ENCODE measurements around the gene EGFL7.

EGFL7 gene

DNA sequence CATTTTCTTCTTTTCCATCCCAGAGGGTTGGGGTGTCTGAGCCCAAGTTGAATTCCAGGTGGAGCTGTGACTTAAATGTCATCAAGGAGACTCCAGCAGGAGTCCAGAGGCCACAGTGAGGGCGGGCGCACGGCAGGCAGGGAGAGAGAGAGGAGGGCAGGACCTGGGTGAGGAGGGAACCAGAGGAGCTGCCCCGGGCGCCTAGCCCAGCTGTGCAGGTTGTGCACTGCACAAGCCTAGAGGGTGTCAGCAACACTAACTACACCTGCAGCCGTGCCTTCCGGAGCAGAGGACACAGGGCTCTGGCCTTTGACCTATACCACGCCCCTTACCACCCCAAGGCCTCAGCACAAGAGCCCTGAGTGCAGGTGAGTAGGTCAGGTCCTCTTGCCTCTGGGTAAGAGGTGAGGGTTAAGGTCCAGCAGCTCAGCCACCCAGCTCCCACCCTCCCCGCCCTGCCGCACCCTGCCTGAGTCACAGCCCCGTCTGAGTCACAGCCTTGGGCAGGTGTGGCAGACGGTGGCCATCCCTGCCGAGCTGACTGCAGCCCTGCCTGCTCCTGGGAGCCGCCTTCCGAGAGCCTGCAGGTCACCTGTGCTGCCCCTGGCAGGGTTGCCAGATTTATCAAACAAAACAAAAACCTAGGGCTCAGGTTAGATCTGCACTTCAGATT lies 30.9 kb downstream of the EGFL7 start:
- H3K36me3 Mint-ChIP-seq (ENCODE audit: low read depth): no peaks in the 10 kb centered on the region
- TF ChIP-seq, protein P1, sequence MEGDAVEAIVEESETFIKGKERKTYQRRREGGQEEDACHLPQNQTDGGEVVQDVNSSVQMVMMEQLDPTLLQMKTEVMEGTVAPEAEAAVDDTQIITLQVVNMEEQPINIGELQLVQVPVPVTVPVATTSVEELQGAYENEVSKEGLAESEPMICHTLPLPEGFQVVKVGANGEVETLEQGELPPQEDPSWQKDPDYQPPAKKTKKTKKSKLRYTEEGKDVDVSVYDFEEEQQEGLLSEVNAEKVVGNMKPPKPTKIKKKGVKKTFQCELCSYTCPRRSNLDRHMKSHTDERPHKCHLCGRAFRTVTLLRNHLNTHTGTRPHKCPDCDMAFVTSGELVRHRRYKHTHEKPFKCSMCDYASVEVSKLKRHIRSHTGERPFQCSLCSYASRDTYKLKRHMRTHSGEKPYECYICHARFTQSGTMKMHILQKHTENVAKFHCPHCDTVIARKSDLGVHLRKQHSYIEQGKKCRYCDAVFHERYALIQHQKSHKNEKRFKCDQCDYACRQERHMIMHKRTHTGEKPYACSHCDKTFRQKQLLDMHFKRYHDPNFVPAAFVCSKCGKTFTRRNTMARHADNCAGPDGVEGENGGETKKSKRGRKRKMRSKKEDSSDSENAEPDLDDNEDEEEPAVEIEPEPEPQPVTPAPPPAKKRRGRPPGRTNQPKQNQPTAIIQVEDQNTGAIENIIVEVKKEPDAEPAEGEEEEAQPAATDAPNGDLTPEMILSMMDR (IDR thresholded peaks at IDR 0.05; ENCODE audit: unreplicated experiment in 3 of 3): no peak
- peaks cover 18% of the 10 kb centered on the region for H3K27me3 Mint-ChIP-seq (ENCODE audit: low read depth)

DNA sequence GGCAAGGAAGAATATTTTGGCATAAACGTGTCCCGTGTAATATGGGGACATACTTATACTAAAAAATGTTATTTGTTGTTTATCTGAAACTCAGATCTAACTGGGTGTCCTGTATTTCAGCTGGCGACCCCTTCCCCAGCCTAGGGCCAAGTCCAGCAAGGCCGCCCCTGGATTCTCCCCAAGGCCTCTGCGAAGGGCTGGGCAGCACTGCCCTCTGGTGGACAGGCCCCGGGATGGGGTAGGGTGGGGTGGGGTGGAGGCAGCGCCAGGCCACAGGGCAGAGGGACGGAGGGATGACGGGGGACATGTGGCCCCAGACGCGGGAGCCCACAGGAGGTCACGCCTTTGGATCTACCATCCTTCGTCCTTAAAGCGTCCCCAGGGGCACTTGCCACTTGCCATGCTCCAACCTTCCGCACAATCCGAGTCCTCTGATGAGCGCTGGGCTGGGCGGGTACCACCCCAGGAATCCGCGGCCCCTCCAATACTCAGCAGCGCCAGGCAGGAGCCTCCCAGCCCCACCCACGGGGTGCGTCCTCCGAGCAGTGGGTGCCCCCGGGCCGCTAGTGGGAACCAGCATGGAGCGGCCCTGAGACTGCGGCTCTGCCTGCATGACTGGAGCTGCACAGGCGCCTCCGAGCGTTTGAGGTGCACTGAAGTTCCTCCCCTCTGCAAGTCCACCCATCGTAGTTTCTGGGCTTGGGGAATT lies 31.6 kb downstream of the EGFL7 start:
- Mint-ChIP-seq H3K27me3 (ENCODE audit: low read depth) (peaks cover 25% of the 10 kb centered on the region), H3K4me1 (peaks cover 12% of the 10 kb centered on the region)

More for the DNA sequence above, 30.9 kb downstream of the EGFL7 start:
- Mint-ChIP-seq H3K9me3 (no peaks in the 10 kb centered on the region), H3K27ac (peak overlapping the region in 2 of 3 experiments; percentile 19 to 72), H3K4me3 (no peak overlapping the region), H3K4me1 (peaks cover 12% of the 10 kb centered on the region)

DNA sequence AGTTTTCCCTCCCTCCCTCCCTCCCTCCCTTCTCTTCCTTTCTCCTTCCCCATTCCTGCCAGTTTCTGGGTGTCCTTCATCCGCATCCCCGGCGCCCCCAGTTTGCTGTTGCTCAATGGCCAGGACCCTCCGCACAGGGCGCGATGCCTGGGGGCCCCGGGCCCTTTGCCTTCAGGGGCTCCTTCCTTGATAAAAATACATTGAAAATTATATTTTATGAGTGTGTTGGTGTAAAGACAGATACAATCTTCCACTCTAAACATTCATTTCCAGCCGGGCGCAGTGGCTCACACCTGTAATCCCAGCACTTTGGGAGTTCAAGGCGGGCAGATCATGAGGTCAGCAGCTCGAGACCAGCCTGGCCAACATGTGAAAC lies 32.1 kb downstream of the EGFL7 start:
- no peaks in the 10 kb centered on the region for H3K9me3 Mint-ChIP-seq
- peaks cover 25% of the 10 kb centered on the region for H3K27me3 Mint-ChIP-seq (ENCODE audit: low read depth)
- no peaks in the 10 kb centered on the region for H3K36me3 Mint-ChIP-seq (ENCODE audit: low read depth)
- H3K4me3 Mint-ChIP-seq: no peak overlapping the region
- H3K4me1 Mint-ChIP-seq: peaks cover 12% of the 10 kb centered on the region
- TF ChIP-seq, protein P1 (IDR thresholded peaks at IDR 0.05; ENCODE audit: unreplicated experiment in 3 of 3): no peak
- peak overlapping the region; percentile 37 to 62 (median 50) for H3K27ac Mint-ChIP-seq

More for the DNA sequence above, 31.6 kb downstream of the EGFL7 start:
- Mint-ChIP-seq H3K4me3 (no peak overlapping the region), H3K9me3 (no peaks in the 10 kb centered on the region), H3K36me3 (ENCODE audit: low read depth) (no peaks in the 10 kb centered on the region), H3K27ac (no peak overlapping the region)
- TF ChIP-seq, protein P1 (IDR thresholded peaks at IDR 0.05; ENCODE audit: unreplicated experiment in 3 of 3): peak; percentile 49 to 68 (median 55)

DNA sequence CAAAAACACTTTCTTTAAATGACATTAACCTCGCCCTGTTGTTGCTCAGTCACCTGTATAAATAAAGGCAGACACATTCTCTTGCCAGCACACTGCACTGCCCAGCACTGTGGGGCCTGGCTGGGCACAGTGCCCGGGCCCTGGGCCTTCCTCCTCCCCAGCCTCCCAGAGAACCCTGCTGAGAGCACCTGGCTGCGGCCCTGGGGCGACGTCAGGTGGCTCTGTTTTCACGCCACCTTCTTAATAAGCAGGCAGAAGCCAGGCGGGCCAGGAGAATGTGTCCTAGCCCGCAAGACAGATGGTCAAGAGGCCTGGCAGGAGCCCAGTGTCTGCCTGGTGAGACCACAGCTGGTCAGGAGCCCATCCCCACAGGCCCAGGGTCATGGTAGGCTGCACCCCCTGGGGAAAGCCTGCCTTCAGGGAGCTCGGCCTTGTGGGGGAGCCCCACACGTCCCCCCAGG lies 32.7 kb downstream of the EGFL7 start:
- no peaks in the 10 kb centered on the region for H3K9me3 Mint-ChIP-seq
- H3K27ac Mint-ChIP-seq: peak overlapping the region; percentile 37 to 62 (median 50)
- no peak overlapping the region for H3K4me3 Mint-ChIP-seq
- no peaks in the 10 kb centered on the region for H3K36me3 Mint-ChIP-seq (ENCODE audit: low read depth)
- TF ChIP-seq, protein P1 (IDR thresholded peaks at IDR 0.05; ENCODE audit: unreplicated experiment in 3 of 3): no peak
- H3K4me1 Mint-ChIP-seq: peaks cover 12% of the 10 kb centered on the region
- peaks cover 29% of the 10 kb centered on the region for H3K27me3 Mint-ChIP-seq (ENCODE audit: low read depth)

- H3K27me3 Mint-ChIP-seq (ENCODE audit: low read depth): peaks cover 33% of the 10 kb centered on the region
- TF ChIP-seq, protein P1 (IDR thresholded peaks at IDR 0.05; ENCODE audit: unreplicated experiment in 3 of 3): no peak
- H3K27ac Mint-ChIP-seq: peak overlapping the region in 1 of 3 experiments; percentile 53
- H3K36me3 Mint-ChIP-seq (ENCODE audit: low read depth): no peaks in the 10 kb centered on the region
- peaks cover 12% of the 10 kb centered on the region for H3K4me1 Mint-ChIP-seq
- no peak overlapping the region for H3K4me3 Mint-ChIP-seq
- H3K9me3 Mint-ChIP-seq: no peaks in the 10 kb centered on the region
Observed at GRCh38 chr9:136695955-136696354, 33.2 kb downstream of the EGFL7 start.

Measured in nephron (organoid).